Choroid plexus epithelial cell (primary cell): ENCODE data around the gene JOSD2.

ENCODE experiments used
- DNase-seq: peaks from one replicate; pipeline ENCODE4 v3.0.0-alpha.2; 2010; ENCODE audit warnings: low read depth
- H3K4me3 ChIP-seq: 2 replicates; pipeline ENCODE4 v1.5.1; 2011; ENCODE audit warnings: low read depth, mild to moderate bottlenecking, control low read depth, low read length, moderate library complexity
- TF ChIP-seq, protein P1 (sequence below): conservative IDR thresholded peaks from 2 replicates; pipeline ENCODE4 v1.5.1; 2011; ENCODE audit warnings: low read depth, mild to moderate bottlenecking, control low read depth, inconsistent platforms, low read length, moderate library complexity

JOSD2 gene

DNA sequence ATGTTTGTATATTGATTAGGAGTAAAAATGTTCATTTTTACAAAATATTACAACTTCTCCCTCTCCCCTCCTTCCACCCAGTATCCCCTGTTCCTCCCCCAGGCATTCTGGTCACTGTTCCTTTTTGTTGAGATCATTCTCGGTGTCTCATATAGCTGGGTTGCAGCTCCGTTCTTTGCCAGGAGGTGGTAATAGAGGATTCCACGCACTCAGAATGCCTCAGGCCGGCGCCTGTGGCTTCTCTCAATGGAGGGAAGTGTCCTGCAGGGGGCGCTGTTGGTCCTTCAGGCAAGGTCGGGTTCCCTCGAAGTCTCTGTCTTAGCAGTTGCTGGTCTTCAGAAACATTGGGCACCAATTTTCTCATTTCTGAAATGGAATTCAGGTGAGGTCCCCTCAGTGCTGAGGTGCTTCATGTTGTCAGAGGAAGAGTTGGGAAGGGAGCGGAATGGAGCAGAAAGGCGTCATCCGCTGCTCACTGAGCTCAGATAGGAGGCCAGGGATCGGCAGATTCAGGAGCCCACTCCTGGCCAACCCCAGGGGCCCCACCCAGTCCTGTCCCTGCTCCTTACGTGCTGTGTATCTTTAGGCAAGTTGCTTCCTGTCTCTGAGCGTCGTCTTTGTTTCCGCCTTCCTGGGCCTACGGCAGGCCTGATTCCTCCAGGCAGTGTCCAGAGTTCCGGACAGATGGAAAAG is 24.0 kb downstream of the JOSD2 start:
- H3K4me3 ChIP-seq: no peak overlapping the region
- DNase-seq: peak; percentile 53

DNA sequence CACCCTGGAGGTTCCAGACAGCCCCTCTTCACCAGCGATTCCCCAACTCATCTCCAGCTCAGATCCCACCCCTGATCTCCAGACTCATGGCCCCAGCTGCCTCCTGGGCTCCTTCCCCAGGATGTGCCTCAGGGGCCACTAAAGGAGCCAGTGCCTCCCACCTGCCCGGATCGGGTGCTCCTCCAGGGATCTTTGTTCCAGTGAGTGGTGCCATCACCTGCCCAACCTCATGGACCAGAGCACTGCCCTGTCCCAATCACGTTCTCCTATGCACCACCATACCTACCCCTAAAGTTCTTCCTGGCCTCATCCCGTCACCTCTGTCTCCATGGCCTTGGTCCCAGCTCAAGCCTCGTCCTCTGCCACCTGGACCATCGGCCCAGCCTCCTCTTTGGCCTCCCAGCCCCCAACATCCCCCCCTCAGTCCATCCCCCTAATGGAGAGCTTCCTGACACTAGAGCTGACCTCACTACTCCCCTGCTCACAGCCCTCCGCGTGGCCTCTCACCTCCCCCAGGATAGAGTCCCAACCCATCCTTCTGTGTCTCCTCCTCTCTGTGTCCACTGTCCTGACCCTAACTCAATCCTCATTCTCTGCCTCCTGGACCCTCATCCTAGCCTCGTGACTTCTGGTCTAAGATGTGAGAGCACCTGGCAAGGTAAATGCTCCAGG is 25.6 kb downstream of the JOSD2 start:
- H3K4me3 ChIP-seq: no peak overlapping the region
- TF ChIP-seq, protein P1, sequence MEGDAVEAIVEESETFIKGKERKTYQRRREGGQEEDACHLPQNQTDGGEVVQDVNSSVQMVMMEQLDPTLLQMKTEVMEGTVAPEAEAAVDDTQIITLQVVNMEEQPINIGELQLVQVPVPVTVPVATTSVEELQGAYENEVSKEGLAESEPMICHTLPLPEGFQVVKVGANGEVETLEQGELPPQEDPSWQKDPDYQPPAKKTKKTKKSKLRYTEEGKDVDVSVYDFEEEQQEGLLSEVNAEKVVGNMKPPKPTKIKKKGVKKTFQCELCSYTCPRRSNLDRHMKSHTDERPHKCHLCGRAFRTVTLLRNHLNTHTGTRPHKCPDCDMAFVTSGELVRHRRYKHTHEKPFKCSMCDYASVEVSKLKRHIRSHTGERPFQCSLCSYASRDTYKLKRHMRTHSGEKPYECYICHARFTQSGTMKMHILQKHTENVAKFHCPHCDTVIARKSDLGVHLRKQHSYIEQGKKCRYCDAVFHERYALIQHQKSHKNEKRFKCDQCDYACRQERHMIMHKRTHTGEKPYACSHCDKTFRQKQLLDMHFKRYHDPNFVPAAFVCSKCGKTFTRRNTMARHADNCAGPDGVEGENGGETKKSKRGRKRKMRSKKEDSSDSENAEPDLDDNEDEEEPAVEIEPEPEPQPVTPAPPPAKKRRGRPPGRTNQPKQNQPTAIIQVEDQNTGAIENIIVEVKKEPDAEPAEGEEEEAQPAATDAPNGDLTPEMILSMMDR: no peak

More for the DNA sequence above, 24.0 kb downstream of the JOSD2 start:
- TF ChIP-seq, protein P1: peak; percentile 63

DNA sequence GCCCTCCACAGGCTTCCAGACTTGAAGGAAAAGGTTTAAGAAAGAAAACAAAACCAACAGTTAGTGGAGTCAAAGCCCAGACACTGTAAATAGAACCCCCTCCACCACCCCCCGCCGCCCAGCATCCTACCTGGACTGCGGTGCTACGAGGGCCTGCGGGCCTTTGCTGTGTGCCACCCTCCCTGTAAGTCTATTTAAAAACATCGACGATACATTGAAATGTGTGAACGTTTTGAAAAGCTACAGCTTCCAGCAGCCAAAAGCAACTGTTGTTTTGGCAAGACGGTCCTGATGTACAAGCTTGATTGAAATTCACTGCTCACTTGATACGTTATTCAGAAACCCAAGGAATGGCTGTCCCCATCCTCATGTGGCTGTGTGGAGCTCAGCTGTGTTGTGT is 28.1 kb downstream of the JOSD2 start:
- no peak for DNase-seq
- TF ChIP-seq, protein P1: no peak
- no peak overlapping the region for H3K4me3 ChIP-seq

More for the DNA sequence above, 25.6 kb downstream of the JOSD2 start:
- DNase-seq: no peak

DNA sequence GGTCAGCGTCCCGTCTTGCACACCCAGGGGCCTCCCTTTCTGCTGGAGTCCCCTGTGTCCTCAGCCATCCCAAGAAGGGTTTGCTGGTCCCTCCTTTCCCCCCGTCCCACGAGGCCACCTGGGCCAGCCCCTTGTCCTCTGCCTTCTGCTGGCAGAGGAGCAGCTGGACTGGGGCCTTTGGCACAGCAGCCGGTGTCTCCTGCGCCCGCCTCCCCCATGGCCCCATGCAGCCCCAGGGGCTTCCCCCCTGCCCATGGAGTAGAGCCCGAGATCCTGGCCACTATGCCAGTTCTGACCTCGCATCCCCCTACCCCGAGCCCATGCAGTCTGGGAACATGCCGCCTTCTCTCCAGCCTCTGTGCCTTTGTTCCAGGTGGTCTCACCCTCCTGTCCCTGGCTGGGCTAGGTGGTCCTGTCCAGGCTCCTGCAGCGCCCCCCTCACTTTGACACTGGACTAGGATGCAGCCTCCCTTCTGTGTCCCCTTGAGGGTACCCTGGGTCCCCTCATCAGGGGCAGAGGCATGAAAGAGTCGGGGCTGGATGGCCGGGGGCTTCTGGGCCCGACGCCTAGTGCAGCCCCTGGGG is 28.6 kb downstream of the JOSD2 start:
- no peak for DNase-seq
- H3K4me3 ChIP-seq: no peak overlapping the region
- TF ChIP-seq, protein P1: no peak

DNA sequence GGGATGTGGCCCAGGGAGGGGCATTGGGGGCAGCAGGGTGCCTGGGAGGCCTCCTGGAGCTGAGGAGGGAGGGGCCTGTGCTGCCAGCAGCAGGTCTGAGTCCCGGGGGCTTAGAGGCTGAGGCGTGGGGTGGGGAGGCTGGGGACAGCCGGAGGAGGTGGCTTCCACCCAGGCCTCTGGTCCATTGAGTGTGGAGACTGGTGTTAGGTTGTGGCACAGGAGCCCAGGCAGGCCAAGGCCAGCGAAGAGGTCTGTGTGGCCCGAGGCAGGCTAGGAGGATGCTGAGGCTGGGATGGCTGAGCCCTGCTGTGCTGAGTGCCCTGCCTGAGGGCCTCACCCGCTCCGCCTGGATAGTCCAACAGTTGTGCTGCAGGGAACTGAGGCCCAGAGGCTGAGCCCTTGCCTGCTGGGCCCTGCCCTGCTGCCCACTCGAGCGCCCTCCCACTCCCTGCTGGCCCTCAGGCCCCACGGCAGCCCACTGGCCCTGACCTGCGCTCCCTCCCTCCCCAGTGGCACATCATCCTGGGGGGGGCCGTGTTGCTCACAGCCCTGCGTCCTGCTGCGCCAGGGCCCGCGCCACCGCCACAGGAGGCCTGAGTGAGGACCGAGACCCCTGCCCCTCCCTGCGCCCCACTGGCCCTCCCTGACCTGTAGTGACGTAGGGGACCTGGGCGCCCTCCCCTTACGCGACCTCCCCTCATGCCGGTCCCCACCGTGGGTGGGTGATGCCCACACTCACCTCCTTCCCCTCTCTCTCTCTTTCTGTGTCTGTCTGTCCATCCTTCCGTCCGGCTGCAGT is 29.4 kb downstream of the JOSD2 start:
- TF ChIP-seq, protein P1: no peak
- no peak for DNase-seq

DNA sequence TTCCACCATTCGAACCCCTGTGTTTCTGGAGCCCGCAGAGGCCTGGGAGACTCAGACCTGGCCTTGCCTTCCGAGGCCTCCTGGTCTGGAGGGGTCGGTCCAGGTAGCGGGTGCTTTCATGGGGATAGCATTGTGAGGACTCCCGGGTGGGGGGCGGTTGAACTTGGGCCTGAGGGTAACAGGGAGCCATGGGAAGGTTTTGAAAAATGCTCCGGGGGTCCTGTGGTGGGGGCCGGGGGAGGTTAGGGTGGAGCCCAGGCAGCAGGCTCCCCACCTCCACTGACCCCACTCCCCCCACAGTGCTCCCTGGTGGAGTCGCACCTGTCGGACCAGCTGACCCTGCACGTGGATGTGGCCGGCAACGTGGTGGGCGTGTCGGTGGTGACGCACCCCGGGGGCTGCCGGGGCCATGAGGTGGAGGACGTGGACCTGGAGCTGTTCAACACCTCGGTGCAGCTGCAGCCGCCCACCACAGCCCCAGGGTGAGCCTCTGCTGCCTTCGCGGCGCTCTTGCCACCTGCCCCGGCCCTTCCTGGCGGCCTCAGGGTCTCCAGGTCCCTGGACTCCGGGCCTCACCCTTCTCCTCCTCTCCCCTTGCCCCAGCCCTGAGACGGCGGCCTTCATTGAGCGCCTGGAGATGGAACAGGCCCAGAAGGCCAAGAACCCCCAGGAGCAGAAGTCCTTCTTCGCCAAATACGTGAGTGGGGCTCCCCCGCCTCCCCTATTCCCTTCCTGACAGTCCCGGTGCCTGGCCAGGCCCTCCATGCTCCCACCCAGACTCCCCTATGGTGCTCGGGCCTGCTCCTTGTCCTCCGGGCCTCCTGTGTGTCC is 30.5 kb downstream of the JOSD2 start:
- H3K4me3 ChIP-seq: no peak overlapping the region
- DNase-seq: no peak
- TF ChIP-seq, protein P1: no peak

More for the DNA sequence above, 29.4 kb downstream of the JOSD2 start:
- H3K4me3 ChIP-seq: no peak overlapping the region
